NCI-H2171 (cell line): ENCODE measurements around the gene ACTA2.

Experiments
- DNase-seq: peaks from one replicate; lab custom pipeline; 2025; lab: John Stamatoyannopoulos, UW

Gene ACTA2

DNA sequence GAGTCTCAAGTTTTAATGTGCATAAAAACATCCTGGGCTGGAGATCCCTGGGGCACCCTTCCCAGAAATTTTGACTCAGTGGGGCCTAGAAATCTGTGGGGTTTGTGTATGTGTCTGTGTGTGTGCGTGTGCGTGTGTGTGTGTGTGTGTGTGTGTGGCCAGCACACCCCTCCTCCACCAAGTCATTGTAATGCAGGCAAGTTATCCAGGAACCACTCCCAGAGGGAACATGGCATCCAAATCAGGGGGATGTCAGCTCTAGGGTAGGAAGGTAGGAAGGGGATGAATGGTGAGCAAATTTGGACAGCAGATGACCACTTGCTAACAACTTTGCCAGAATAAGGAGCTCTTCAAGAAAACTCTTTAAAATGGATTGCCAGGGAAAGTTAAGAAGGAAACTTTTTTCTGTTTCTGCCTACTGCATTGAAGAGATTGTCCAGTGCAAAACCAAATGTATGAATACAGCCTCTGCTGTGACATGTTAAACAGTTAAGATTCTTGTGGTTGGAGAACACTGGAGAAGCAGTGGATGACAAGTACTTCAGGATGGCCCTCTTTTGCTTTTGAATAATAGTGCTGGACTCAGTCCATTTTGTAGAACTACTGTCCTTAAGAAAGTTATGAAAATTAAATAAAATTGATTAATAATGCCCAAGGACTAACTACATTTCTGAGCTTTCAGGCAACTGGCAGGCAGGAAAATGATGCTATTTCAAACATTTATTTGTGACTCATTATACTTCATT is 60.2 kb downstream of the ACTA2 start:
- no peak for DNase-seq

- DNase-seq = no peak
Observed at GRCh38 chr10:88890681-88891381, 61.7 kb downstream of the ACTA2 start.

DNA sequence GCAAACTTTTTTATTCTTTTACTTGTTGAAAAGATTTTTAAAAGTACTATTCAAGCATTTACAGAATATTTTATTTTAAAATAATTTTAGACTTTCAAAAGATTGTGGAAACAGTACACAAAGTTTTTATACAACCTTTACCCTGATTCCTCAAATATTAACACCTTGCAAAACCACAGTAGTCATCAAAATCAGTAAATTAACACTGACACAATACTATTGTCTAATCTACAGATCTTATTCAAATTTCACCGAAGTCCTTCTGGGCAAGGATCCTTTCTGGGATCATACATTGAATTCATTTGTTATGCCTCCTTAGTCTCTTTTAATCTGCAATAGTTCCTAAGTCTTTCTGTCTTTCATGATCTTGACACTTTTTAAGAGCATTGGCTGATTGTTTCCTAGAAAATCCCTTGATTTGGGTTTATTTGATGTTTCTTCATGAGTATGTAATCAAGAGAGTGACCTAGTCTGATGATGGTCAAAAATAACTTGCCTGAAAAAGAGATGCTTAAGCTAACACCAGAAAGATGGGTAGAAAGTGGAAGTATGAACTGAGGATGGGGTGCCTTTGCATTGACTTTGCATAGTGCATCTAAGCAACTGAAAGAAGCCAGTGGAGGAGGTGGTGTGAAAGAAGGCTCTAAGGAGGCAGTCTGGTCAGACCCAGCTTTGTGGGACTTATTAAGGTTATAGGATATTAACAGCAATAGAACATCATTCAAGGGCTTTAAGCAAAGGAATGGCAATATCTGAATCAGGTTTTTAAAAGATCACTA is 62.8 kb downstream of the ACTA2 start:
- DNase-seq = no peak

- no peak for DNase-seq
Observed at GRCh38 chr10:88888810-88889445, 63.6 kb downstream of the ACTA2 start.

DNA sequence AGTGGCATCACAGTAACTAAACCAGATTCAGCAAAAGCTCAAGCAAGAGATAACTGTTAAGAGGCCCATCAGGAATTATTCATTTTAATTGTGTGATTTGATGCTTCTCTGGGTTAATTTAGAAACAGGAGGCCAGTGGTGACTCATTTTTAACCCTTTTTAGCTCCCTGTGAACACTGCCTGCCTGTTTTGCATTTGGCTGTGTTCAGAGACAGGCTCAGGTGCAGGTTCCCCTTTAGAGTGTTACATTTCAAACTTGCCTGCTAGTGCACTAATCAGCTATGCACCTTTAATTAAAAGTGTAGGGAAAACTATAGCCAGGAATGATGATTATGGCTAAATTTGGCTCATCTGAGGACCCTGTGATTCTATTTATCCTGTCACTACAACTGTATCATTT is 66.0 kb downstream of the ACTA2 start:
- DNase-seq = no peak
